GM21723 (cell line): ENCODE results near the gene BIRC6.
"Not testable (repeated sequence)": the region's sequence is repeated elsewhere in the genome, so short reads cannot be mapped to it uniquely, and the experiment has no call there.

Source experiments
- ATAC-seq: cut with Tn5 transposase; IDR thresholded peaks from one replicate; pipeline ENCODE4 v1.9.1; 2021; ENCODE audit warnings: mild to moderate bottlenecking, moderate library complexity; ENCODE audit not compliant: unreplicated experiment

The BIRC6 gene

GRCh38 chr2:32611366-32611765, 254.5 kb downstream of the BIRC6 start:
- no peak for ATAC-seq

- no peak for ATAC-seq
Measured at GRCh38 chr2:32611771-32612170, 254.9 kb downstream of the BIRC6 start.

GRCh38 chr2:32614084-32614483, 257.3 kb downstream of the BIRC6 start:
- ATAC-seq, result no peak

- ATAC-seq, result no peak
Measured at GRCh38 chr2:32617599-32618189, 260.9 kb downstream of the BIRC6 start.

- ATAC-seq, result no peak
Measured at GRCh38 chr2:32622570-32623310, 265.9 kb downstream of the BIRC6 start.

GRCh38 chr2:32623311-32623706, 266.5 kb downstream of the BIRC6 start:
- no peak for ATAC-seq

- ATAC-seq, result no peak
Measured at GRCh38 chr2:32624812-32625211, 268.0 kb downstream of the BIRC6 start.

GRCh38 chr2:32626639-32627221, 269.9 kb downstream of the BIRC6 start:
- ATAC-seq, result no peak

GRCh38 chr2:32627441-32627813, 270.6 kb downstream of the BIRC6 start:
- ATAC-seq, result peak; percentile 41

GRCh38 chr2:32627814-32628579, 271.2 kb downstream of the BIRC6 start, which contains the start of gene TTC27:
Gene TTC27, plus strand, starts transcription at chr2:32628050. Its CDS starts 243 bp downstream, at chr2:32628293.
- ATAC-seq, result peak; percentile 99

- ATAC-seq, result no peak
Measured at GRCh38 chr2:32632089-32632488, 275.3 kb downstream of the BIRC6 start.

- ATAC-seq, result no peak
Measured at GRCh38 chr2:32633040-32633439, 276.2 kb downstream of the BIRC6 start.

GRCh38 chr2:32638548-32638947, 281.7 kb downstream of the BIRC6 start:
- ATAC-seq, result not testable (repeated sequence)

GRCh38 chr2:32641180-32641579, 284.4 kb downstream of the BIRC6 start:
- ATAC-seq, result no peak

- ATAC-seq, result no peak
Measured at GRCh38 chr2:32647180-32647651, 290.4 kb downstream of the BIRC6 start.

GRCh38 chr2:32652555-32653209, 295.9 kb downstream of the BIRC6 start:
- ATAC-seq, result no peak

- no peak for ATAC-seq
Measured at GRCh38 chr2:32656069-32656468, 299.2 kb downstream of the BIRC6 start.

GRCh38 chr2:32663864-32664263, 307.0 kb downstream of the BIRC6 start:
- ATAC-seq, result no peak

- ATAC-seq, result no peak
Measured at GRCh38 chr2:32666704-32667103, 309.9 kb downstream of the BIRC6 start.

- no peak for ATAC-seq
Measured at GRCh38 chr2:32668254-32668653, 311.4 kb downstream of the BIRC6 start.
